HUES48 (cell line): ENCODE data around the gene CCDC134.

Experiments used
- H3K27ac ChIP-seq: one replicate; pipeline ENCODE4 v1.7.0; 2013; ENCODE audit warnings: low read depth, low read length, inconsistent platforms
- H3K27me3 ChIP-seq: 2 replicates; pipeline ENCODE4 v1.6.1; 2013; ENCODE audit warnings: mild to moderate bottlenecking, low read length; ENCODE audit not compliant: control insufficient read depth, insufficient read depth
- H3K36me3 ChIP-seq: 2 replicates; pipeline ENCODE4 v1.6.1; 2013; ENCODE audit warnings: low read length; ENCODE audit not compliant: control insufficient read depth, insufficient read depth
- H3K4me1 ChIP-seq: 2 replicates; pipeline ENCODE4 v1.6.1; 2013; ENCODE audit warnings: mild to moderate bottlenecking, low read length; ENCODE audit not compliant: control insufficient read depth, insufficient read depth
- H3K4me3 ChIP-seq: 2 replicates; pipeline ENCODE4 v1.5.1; 2013; ENCODE audit warnings: mild to moderate bottlenecking, low read depth, low read length
- H3K9ac ChIP-seq: 2 replicates; pipeline ENCODE4 v1.6.1; 2013; ENCODE audit warnings: mild to moderate bottlenecking, low read depth, low read length, moderate library complexity
- H3K9me3 ChIP-seq: 2 replicates; pipeline ENCODE4 v1.6.1; 2013; ENCODE audit warnings: low read length; ENCODE audit not compliant: control insufficient read depth, insufficient read depth

Gene CCDC134

DNA sequence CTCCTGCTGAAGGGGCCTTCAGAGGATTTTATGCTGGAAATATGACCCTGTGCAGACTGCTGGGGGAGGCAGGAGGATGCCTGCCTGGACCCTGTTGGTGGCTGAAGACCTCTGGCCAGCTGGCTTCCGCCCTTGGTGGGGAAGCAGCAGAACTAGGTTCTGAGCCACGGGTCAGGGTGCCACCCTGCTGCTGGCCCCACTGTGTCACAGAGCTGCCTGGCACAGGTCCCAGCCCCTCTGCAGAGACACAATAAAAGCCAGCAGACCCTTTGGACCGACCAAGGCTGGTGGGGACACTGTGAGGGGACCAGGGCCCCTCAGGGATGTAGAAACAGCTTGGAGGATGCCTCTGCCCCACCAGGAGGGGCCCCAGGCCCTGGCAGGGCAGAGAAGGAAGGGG, 25.5 kb downstream of the CCDC134 start:
- H3K4me3 ChIP-seq = no peak overlapping the region
- no peak overlapping the region for H3K27ac ChIP-seq
- H3K9me3 ChIP-seq = no peaks in the 10 kb centered on the region
- H3K36me3 ChIP-seq = peaks cover 4% of the 10 kb centered on the region; the same call in 1 of the 2 replicates
- H3K9ac ChIP-seq = no peak overlapping the region
- H3K4me1 ChIP-seq = peaks cover 9% of the 10 kb centered on the region
- no peaks in the 10 kb centered on the region for H3K27me3 ChIP-seq

DNA sequence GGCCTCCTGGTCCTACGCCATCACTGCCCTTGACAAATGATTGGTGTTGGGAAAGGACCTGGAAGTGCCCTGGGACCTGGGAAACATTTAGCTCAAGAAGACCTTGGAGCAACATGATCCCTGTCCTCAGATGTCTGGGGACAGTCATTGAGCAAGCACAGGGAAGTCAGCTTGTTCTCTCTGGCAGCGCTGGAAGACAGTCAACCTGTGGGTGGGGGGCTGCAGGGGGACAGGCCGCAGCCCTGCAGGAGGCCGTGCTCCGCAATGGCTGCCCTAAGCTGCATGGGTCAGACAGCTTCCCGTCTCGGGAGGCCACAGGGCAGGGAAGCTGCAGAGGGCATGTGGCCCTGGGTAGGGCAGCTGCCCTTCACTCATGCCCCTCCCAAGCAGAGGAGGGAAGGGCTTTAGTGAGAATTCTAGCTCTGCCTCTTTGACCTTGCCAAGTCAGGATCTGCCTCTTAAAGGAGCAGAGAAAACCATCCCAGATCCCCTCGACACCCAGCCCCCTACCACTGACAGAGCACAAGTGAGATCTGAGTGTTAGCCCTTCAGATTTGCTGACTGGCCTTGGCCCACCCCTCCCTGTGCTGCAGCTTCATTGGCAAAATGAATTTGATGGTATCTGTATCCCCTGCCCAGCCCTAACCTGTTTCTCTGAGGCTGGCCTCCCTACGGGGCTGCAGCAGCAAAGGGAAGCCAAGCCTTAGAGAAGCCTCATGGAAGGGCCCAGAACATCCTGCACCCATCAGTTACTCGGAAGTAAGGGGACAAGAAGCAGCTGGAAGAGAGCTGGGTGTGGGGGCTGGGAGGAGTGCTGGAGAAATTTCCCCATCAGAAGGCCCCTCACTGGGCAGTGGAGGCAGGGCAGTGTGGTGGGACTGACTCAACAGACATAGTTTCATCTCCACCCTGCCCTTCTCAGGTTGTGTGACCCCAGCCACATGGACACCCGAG, 26.2 kb downstream of the CCDC134 start:
- H3K27ac ChIP-seq = no peak overlapping the region
- peaks cover 4% of the 10 kb centered on the region; the same call in 1 of the 2 replicates for H3K36me3 ChIP-seq
- H3K27me3 ChIP-seq = no peaks in the 10 kb centered on the region
- no peaks in the 10 kb centered on the region for H3K9me3 ChIP-seq
- no peak overlapping the region for H3K4me3 ChIP-seq
- H3K9ac ChIP-seq = no peak overlapping the region
- H3K4me1 ChIP-seq = peaks cover 9% of the 10 kb centered on the region

GRCh38 chr22:41827671-41828070, 27.2 kb downstream of the CCDC134 start:
- Histone ChIP-seq H3K36me3 (peaks cover 4% of the 10 kb centered on the region; the same call in 1 of the 2 replicates), H3K4me1 (peaks cover 11% of the 10 kb centered on the region), H3K4me3 (no peak overlapping the region), H3K9ac (no peak overlapping the region), H3K27me3 (no peaks in the 10 kb centered on the region), H3K27ac (no peak overlapping the region), H3K9me3 (no peaks in the 10 kb centered on the region)

DNA sequence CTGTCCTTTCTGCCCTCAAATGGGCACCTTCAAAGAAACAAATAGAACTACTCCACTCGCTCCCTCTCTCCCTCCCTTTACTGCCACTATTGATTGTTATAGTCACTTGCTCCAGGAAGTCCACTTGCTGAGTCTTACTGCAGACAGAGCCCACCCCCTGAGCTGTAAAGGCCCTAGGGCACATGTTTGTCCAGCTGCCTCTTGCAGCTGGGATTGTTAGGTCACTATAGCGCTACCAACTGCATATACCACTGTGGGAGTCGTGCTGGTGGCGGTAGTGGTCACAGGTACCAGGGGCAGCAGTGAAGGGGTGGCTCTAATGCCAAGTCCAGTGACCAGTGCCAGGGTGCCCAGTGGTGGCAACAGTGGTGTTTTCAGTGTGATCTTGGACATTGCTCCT, 28.0 kb downstream of the CCDC134 start:
- Histone ChIP-seq H3K36me3 (peaks cover 4% of the 10 kb centered on the region; the same call in 1 of the 2 replicates), H3K9me3 (no peaks in the 10 kb centered on the region), H3K27me3 (no peaks in the 10 kb centered on the region), H3K4me1 (peaks cover 11% of the 10 kb centered on the region), H3K27ac (no peak overlapping the region), H3K9ac (no peak overlapping the region), H3K4me3 (no peak overlapping the region)

DNA sequence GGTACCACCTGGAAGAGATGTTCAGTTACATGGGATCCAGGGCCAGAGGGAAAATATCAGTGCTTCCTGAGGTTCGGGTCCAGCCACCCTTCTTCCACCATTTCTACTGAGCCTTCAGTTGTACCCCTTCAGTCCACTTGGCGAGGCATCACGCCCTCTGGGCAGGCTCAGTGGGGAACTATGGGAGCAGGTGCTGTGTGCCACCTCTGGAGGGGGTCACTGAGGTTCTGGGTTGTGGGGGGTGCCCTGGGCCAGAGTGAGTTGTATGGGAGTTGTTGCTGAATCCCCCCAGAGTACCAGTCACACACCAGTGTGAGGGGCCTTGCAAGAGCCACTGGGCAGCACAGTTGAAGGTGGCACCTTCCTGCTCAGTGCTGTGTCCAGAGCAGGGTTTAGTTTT, 29.7 kb downstream of the CCDC134 start:
- Histone ChIP-seq H3K4me3 (no peak overlapping the region), H3K9ac (no peak overlapping the region)

GRCh38 chr22:41831383-41831782, 30.9 kb downstream of the CCDC134 start:
- H3K27me3 ChIP-seq = no peaks in the 10 kb centered on the region
- no peaks in the 10 kb centered on the region for H3K9me3 ChIP-seq
- H3K4me3 ChIP-seq = no peak overlapping the region
- H3K4me1 ChIP-seq = peaks cover 11% of the 10 kb centered on the region
- H3K9ac ChIP-seq = no peak overlapping the region
- peak overlapping the region; percentile 99 for H3K27ac ChIP-seq
- peaks cover 16% of the 10 kb centered on the region for H3K36me3 ChIP-seq

More for the DNA sequence above, 29.7 kb downstream of the CCDC134 start:
- Histone ChIP-seq H3K27ac (no peak overlapping the region), H3K4me1 (peaks cover 11% of the 10 kb centered on the region), H3K27me3 (no peaks in the 10 kb centered on the region), H3K36me3 (peaks cover 8% of the 10 kb centered on the region), H3K9me3 (no peaks in the 10 kb centered on the region)

DNA sequence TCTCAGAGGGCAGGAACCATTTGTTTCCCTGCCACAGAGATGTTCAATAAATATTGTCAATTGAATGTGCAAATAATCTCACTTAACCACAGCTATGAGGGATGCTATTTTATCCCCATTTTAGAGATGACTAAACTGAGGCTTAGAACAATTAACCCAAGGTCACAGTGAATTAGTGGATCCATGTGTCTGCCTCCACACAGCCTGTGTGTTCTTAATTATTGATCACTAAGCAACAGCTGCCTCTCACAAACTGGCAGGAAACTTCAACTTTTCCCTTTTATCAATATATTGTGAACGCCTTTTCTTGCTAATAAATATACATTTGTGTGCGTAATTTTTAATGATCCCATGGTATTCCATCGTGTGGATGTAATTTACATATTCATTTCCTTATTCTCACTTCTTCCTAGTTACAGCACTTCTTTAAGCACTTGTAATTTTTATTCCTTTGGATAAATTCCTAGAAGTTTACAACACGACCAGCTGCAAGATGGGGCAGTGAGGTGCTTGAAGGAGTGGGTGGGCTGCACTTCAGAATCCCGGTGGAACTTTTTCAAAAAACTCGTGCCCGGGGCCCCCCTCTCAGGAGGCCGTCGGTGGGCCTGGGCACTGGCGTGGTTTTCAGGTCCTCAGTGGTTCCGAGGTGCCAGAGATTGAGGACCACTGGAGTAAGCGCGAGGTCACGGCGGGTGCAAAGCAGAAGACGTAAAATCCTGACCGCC, 31.5 kb downstream of the CCDC134 start:
- H3K4me1 ChIP-seq = peaks cover 11% of the 10 kb centered on the region; the same call in 1 of the 2 replicates
- no peaks in the 10 kb centered on the region for H3K27me3 ChIP-seq
- peak overlapping the region; percentile 99 for H3K27ac ChIP-seq
- no peaks in the 10 kb centered on the region for H3K9me3 ChIP-seq
- H3K4me3 ChIP-seq = peak overlapping the region; percentile 57
- H3K9ac ChIP-seq = peak overlapping the region; percentile 72
- H3K36me3 ChIP-seq = peaks cover 21% of the 10 kb centered on the region

- H3K9ac ChIP-seq = peak within 1 kb of the TSS; percentile 82
- no peaks in the 10 kb centered on the region for H3K9me3 ChIP-seq
- no peaks in the 10 kb centered on the region for H3K27me3 ChIP-seq
- H3K4me3 ChIP-seq = peak within 1 kb of the TSS; percentile 84
- H3K27ac ChIP-seq = peak within 1 kb of the TSS; percentile 99
- peaks cover 22% of the 10 kb centered on the region for H3K36me3 ChIP-seq
- H3K4me1 ChIP-seq = peaks cover 11% of the 10 kb centered on the region; the same call in 1 of the 2 replicates
Measured at GRCh38 chr22:41832553-41833368, 32.3 kb downstream of the CCDC134 start, which contains the start of gene SREBF2. Gene SREBF2, plus strand, starts transcription at chr22:41833105. Its CDS starts 166 bp downstream, at chr22:41833271.

GRCh38 chr22:41833369-41834004, 33.0 kb downstream of the CCDC134 start:
- Histone ChIP-seq H3K36me3 (peaks cover 29% of the 10 kb centered on the region), H3K4me3 (peak overlapping the region; percentile 84), H3K4me1 (peaks cover 11% of the 10 kb centered on the region; the same call in 1 of the 2 replicates), H3K27me3 (no peaks in the 10 kb centered on the region), H3K27ac (peak overlapping the region; percentile 99), H3K9ac (peak overlapping the region; percentile 82), H3K9me3 (no peaks in the 10 kb centered on the region)
